T-helper 1 cell (primary cell): Measurements from ENCODE around the gene ORC1.

ENCODE experiments used
- DNase-seq, 5 donors: peaks; one replicate each; pipeline ENCODE4 v3.0.0-alpha.2; 2012 to 2020

Gene ORC1

GRCh38 chr1:52341655-52342260, 62.5 kb downstream of the ORC1 start:
- DNase-seq = no peak

- no peak for DNase-seq
These were observed 66.8 kb downstream of the ORC1 start for GRCh38 chr1:52337439-52337838.

DNA sequence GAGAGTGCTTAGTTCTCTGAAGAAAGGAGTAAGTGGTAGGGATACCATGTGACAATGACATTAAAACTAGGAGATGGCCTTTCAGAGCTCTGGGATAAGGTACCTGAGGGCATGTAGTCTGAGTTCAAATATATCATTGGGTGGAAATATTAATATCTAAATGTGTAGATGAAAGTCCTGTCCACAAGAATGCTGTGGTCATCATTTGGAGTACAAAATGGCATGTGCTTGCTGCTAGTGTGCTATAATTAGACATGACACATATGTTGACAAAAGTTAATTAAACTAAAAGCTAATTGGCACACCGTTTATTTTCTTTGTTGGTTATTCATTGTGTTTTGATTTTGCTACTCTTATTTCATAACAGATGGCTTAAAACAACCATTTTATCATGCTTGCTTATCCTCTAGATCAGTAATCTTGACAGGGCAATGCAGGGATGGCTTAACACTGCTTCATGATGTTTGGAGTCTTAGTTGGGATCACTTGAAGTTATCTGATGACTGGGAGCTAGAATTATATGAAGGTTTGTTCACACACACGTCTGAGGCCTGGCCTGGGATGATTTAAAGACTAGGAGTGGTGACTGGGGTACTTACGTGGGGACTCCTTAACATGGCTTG, 69.2 kb downstream of the ORC1 start:
- no peak for DNase-seq

DNA sequence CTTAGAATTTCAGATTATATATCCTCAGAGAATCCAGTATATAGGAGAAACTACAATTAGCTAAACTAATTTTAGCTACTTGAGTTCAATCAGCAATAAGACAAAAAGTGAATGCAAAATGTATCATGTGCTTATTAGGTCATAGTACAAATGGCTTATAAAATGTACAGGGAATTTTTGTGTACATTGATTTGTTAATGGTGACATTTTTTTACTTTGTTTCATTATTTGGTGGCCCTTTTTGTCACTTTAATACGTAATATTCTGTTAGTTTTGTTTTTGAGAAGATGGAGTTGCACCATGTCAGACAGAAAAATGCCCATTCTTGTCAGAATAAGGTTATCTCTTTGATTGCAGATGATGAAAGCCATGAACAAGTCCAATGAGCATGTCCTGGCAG, 71.8 kb downstream of the ORC1 start:
- DNase-seq = no peak

GRCh38 chr1:52328615-52329014, 75.6 kb downstream of the ORC1 start:
- DNase-seq = no peak

- DNase-seq = no peak
These were observed 78.4 kb downstream of the ORC1 start for GRCh38 chr1:52325786-52326185.

DNA sequence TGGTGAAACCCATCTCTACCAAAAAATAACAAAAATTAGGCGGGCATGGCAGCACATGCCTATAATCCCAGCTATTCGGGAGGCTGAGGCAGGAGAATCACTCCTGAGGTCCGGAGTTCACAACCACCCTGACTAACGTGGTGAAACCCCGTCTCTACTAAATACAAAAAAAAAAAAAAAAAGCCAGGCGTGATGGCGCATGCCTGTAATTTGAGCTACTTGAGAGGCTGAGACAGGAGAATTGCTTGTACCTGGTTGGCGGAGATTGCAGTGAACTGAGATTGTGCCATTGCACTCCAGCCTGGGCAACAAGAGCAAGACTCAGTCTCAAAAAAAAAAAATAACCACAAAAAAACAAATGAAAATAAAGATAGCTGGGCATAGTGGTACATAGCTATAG, 80.5 kb downstream of the ORC1 start:
- DNase-seq = no peak
